HG03442 (cell line): ENCODE data around the gene TUBGCP6.
"Not testable (repeated sequence)": the region's sequence is repeated elsewhere in the genome, so short reads cannot be mapped to it uniquely, and the experiment has no call there.

Experiments used
- ATAC-seq: cut with Tn5 transposase; IDR thresholded peaks from one replicate; pipeline ENCODE4 v1.9.1; 2021; ENCODE audit warnings: mild to moderate bottlenecking, moderate library complexity; ENCODE audit not compliant: unreplicated experiment

The TUBGCP6 gene

GRCh38 chr22:50171965-50172421 lies 72.8 kb downstream of the TUBGCP6 start:
- no peak for ATAC-seq

- no peak for ATAC-seq
Observed at GRCh38 chr22:50171319-50171964, 73.4 kb downstream of the TUBGCP6 start.

DNA sequence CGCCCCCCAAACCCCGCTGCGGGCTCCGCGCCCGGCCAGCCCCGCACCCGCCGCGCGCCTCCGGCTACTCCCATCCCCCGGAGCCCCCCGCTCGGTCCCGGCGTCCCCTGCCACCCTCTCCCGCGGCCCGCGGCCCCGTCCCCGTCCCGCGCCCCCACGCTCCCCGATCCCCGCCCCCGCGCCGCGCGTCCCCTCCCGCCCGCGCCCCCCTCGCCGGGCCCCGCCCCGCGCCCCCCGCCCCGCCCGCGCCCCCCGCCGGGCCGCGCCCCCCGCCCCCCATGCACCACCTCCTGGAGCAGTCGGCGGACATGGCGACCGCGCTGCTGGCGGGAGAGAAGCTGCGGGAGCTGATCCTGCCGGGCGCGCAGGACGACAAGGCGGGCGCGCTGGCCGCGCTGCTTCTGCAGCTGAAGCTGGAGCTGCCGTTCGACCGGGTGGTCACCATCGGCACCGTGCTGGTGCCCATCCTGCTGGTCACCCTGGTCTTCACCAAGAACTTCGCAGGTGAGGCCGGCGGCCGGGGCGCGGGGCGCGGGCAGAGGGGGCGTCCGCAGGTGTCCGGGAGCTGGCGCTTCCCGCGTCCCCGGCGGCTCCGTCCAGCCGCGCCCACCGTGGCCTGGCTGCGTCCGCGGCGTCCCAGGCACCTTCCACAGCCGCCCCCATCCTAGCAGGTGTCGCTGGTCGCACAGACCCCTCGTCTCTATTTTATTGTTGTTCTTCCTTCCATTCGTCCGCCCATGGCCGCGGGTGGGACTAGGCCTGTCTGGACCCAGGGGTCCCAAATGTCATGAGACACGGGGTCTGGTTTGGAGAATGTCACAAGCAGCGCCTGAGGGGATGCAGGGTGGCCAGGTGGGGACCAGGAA lies 74.1 kb downstream of the TUBGCP6 start, which contains the start of gene PANX2:
TSS of gene PANX2 (plus strand) at position 279 of the 866 bp plus-strand sequence. CDS start at position 279, 0 bp downstream.
- ATAC-seq = no peak

- no peak for ATAC-seq
Observed at GRCh38 chr22:50169774-50170341, 75.0 kb downstream of the TUBGCP6 start.

DNA sequence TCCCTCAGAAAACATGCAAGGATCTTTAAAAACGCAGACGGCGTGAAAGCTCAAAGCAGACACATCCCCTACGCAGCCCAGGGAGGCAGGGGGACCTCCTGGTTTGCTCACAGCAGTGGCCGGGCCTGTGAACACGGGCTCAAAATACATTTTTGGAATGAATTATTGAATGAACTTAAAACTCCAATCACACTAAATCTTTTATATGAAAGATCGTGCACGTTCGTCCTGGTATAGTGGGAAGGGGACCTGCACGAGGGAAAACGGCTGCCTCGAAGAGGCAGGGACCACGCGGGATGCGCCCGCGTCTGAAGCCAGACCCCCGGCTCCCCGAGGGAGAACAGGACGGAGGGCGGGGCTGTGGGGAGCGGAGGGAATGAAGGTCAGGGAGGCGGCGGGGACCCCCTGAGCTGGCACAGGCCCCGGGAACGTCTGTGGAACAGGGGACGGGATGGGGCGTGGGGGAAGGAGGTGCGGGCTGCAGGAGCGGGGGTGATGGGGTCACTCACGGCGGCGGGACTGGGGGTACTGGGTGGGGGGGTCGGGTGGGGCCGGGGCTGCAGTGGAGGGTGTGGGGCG lies 75.6 kb downstream of the TUBGCP6 start:
- no peak for ATAC-seq

DNA sequence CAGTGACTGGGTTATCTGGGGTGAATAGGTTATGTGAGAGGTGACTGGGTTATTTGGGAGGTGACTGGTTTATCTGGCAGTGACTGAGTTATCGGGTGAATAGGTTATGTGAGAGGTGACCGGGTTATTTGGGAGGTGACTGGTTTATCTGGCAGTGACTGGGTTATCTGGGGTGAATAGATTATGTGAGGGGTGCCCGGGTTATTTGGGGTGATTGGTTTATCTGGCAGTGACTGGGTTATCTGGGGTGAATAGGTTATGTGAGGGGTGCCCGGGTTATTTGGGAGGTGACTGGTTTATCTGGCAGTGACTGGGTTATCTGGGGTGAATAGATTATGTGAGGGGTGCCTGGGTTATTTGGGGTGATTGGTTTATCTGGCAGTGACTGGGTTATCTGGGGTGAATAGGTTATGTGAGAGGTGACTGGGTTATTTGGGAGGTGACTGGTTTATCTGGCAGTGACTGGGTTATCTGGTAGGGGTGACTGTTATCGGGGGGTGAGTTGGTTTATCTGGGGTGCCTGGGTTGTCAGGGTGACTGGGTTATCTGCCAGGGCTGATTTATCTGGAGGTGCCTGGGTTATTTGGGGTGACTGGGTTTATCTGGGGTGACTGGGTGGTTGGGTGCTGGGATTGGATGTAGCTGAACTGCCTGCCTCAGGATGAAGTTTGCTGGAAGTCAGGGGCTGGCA lies 76.2 kb downstream of the TUBGCP6 start:
- not testable (repeated sequence) for ATAC-seq

GRCh38 chr22:50167689-50168489 lies 76.9 kb downstream of the TUBGCP6 start:
- ATAC-seq = no peak
